GM19351 (cell line): Measurements from ENCODE around the gene CYSLTR2.
"Not testable (repeated sequence)": the region's sequence is repeated elsewhere in the genome, so short reads cannot be mapped to it uniquely, and the experiment has no call there.

ENCODE experiments used
- ATAC-seq: cut with Tn5 transposase; IDR thresholded peaks from one replicate; pipeline ENCODE4 v1.9.1; 2021; ENCODE audit warnings: mild to moderate bottlenecking, moderate library complexity; ENCODE audit not compliant: unreplicated experiment

Gene CYSLTR2

DNA sequence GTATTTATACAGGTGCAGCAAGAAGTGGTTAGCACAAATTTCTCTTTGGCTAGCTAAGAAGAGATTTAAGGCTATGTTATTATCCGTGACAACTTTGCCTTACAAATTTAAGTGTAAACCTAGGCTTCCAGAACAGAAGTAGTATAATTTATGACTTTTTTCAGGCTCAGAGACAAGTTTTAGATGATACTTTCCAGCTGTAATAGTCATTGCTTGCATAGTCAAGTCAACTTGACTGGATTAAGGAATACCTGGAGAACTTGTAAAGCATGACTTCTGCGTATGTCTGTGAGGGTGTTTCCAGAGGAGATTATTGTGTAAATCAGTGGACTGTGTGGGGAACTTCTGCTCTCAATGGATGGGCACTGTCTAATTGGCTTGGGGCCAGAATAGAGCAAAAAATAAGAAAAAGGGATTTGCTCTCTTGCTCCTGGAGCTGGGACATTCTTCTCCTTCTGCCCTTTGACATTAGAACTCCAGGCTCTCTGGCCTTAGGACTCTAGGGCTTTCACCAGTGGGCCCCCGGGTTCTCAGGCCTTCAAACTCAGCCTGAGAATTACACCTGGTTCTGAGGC, 33.0 kb downstream of the CYSLTR2 start:
- no peak for ATAC-seq

DNA sequence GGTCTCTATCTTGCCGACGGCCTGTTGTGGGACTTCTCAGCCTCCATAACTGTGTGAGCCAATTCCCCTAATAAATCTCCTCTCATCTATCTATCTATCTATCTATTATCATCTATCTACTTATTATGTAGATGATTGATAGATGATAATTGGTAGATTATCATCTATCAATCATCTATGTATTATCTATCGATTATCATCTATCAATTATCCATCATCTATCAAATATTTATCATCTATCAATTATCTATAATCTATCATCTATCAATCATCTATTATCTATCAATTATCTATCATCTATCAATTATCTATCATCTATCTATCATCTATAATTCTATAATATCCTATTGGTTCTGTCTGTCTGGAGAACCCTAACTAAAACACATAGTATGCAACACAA, 33.5 kb downstream of the CYSLTR2 start:
- ATAC-seq = no peak

GRCh38 chr13:48693998-48694397, 40.3 kb downstream of the CYSLTR2 start:
- no peak for ATAC-seq

GRCh38 chr13:48695776-48696175, 42.0 kb downstream of the CYSLTR2 start:
- no peak for ATAC-seq

DNA sequence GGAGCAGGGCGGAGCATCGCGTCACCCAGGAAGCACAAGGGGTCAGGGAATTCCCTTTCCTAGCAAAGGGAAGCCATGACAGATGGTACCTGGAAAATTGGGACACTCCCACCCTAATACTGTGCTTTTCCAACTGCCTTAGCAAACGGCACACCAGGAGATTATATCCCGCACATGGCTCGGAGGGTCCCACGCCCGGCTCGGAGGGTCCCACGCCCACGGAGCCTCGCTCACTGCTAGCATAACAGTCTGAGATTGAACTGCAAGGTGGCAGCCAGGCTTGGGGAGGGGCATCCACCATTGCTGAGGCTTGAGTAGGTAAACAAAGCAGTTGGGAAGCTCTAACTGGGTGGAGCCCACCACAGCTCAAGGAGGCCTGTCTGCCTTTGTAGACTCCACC, 42.9 kb downstream of the CYSLTR2 start:
- ATAC-seq = not testable (repeated sequence)

GRCh38 chr13:48707405-48707804, 53.7 kb downstream of the CYSLTR2 start:
- no peak for ATAC-seq

- ATAC-seq = no peak
These were observed 55.0 kb downstream of the CYSLTR2 start for GRCh38 chr13:48708764-48709163.

DNA sequence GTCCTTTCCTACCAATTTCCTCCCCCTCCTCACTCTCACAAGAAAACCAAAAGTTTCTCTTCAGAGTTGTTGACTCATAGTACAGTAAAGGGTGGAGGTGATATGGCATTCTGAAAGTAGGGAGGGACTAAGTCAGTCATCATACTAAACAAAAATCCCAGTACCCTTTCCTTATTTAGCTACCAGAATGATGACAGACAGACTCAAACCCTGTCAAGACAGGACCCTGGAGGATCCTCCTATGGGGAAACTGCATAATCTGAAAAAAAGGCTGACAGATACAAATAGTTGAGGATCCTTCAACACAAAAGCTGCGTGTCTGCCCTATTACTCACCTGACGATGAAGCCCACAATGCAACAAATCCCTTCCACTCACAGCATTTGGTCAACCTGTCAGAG, 55.5 kb downstream of the CYSLTR2 start:
- ATAC-seq = no peak

DNA sequence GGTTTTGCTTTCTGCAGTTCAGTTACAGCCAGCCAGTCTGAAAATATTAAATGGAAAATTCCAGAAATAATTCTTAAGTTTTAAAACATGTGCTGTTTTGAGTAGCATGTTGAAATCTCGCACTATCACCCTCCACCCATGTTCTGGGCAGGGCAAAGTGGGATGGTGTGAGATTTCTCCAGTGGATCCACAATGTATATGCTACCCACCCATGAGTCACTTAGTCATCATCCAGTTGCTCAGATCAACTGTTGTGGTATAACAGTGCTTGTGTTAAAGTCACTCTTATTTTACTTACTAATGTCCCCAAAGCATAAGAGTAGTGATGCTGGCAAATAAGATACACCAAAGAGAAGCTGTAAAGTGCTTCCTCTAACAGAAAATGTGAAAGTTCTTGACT, 56.4 kb downstream of the CYSLTR2 start:
- no peak for ATAC-seq

DNA sequence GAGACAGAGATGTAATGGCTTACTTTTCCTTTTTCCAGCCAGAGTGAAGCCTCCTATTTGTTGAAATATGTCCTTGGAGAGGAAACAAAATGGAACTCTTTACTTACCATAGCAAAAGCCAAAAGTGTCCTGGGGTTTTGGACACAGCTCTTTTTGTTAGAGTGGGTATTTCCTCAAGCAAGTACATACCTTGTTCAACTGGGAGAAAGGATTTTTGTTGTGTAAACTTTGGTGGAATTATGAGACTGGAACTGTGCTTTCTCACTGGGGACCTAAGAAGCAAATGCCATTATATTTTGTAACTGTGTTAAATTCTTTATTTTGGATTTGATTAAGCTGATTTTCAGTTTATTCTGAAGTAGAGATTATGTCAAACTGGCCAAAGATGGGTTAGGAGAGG, 58.4 kb downstream of the CYSLTR2 start:
- no peak for ATAC-seq

GRCh38 chr13:48715977-48716376, 62.2 kb downstream of the CYSLTR2 start:
- ATAC-seq = no peak

- no peak for ATAC-seq
These were observed 66.9 kb downstream of the CYSLTR2 start for GRCh38 chr13:48720621-48721020.

DNA sequence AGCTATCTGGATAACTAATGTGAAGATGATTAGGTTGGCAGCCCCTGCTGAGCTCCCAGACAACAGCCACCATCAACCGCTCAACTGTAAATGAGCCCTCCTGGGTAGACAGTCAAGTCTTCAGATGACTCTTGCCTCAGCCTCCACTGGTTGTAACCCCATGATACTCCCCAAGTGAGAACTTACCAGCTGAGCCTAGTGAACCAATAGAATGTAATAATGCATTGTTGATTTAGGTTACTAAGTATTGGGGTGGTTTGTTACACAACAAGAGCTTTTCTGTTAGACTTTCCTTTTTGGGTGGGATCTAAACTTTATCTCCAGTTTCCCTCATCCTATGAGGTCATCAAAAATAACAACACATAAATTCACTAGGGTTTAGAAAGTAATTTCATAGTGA, 69.4 kb downstream of the CYSLTR2 start:
- ATAC-seq = no peak

- no peak for ATAC-seq
These were observed 71.5 kb downstream of the CYSLTR2 start for GRCh38 chr13:48725271-48725670.

DNA sequence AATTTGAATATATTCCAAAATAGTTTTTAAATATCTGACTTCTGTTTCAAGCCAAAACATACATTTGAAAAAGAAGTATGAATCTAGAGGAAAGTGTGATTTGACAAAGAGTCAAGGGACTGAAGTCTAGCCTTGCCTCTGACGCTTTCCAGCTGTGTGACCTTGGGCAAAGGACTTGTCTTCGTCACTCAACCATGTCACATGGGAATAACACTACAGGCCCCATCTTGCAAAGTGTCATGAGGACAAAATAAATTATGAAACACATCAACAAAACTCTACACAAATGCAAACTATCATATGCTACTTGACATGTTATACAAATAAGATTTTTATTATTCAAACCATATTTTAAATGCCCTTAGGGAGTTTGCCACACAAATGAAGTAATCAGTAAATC, 73.0 kb downstream of the CYSLTR2 start:
- no peak for ATAC-seq

- peak; percentile 62 for ATAC-seq
These were observed 73.7 kb downstream of the CYSLTR2 start for GRCh38 chr13:48727241-48728011.

DNA sequence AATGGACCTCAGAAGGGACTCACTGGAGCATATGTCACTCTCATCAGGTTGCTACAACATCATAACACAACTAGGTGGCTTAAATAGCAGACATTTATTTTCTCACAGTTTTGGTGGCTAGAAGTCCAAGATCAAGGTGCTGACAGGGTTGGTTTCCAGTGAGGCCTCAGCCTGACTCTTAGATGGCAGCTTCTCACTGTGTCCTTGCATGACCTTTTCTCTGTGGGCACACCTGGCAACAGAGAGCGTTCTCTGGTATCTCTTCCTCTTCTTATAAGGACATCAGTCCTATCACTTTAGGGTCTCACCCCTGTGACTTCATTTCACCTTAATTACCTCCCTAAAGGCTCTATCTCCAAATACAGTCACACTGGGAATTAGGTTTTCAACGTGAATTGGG, 74.5 kb downstream of the CYSLTR2 start:
- ATAC-seq = no peak

DNA sequence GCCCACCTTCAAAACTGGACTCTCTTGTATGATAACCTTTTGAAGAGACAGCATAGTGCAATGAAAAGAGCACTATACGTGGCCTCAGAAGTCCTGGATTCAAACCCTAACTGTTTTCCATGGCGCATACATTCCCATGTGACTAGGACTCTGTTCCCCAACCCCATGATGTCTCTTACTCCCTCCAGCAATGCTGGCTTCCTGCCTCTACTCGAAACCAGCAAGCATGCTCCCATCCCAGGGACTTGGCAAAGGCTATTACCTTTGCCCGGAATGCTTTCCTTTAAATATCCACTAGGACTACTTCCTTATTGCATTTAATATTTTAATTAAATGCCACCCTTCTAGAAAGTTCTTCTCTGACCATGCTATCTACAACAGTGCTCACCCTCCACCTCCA, 75.1 kb downstream of the CYSLTR2 start:
- no peak for ATAC-seq

DNA sequence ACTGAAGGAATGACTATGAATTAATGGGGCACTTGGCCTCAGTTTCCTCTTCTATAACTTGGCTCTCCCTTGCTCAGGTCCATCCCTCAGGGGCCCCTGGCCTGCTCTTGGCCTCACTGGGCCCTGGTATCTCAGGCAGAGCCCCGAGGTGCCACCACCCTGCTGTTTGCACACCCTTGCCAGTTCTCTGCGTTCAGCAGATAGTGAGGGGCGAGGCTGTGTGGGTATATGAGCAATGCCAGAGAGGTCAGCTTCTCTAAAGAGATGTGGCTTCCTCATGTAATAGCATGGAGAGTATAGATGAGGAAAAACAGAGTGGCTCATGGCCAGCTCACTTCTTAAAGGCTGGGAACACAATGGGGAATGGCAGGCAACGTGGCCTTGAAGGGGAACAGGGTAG, 76.1 kb downstream of the CYSLTR2 start:
- no peak for ATAC-seq

- no peak for ATAC-seq
These were observed 77.4 kb downstream of the CYSLTR2 start for GRCh38 chr13:48731001-48731658.

DNA sequence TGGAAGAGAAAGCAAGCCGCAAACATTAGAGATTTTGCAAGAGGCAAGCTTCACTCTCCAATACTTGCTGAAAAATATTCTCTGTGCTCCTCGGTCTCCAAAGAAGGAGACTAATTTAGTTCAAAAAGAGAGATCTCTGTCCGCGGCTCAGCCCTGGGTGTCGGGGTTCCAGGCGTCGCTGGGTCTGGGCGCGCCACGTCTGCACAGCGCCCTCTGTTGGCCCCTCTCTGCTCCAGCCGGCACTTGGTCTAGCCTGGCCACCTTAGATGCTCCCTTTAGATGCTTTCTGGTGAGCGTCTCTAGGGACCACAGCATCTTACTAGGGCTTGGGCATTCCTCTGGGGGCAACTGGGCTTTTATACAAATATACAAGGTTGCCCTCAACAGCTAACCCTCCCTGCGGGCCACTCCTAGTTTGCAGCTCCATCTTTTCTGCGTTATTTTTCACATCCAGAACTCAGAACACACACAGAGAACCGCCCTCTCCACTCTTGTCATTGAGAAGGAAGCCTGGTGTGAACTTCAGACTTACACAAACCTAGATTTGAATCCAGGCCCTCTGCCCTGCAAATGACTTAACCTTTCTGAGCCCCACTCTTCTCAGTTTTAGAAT, 78.3 kb downstream of the CYSLTR2 start:
- no peak for ATAC-seq
